Activated CD4-positive, alpha-beta T cell treated with anti-CD3 and anti-CD28 coated beads for 24 hours (primary cell): ENCODE results near the gene ZNF664.

Experiments used
- DNase-seq, 2 donors: peaks; one replicate each; pipeline ENCODE4 v3.0.0-alpha.2; 2020; ENCODE audit warnings: low read depth in 2 of 2

Gene ZNF664

GRCh38 chr12:123990511-123990910 is 17.5 kb downstream of the ZNF664 start:
- DNase-seq: no peak

GRCh38 chr12:123991372-123991951 is 18.4 kb downstream of the ZNF664 start:
- DNase-seq: no peak

GRCh38 chr12:123992118-123992825 is 19.3 kb downstream of the ZNF664 start:
- DNase-seq: no peak

GRCh38 chr12:123995023-123995748 is 22.2 kb downstream of the ZNF664 start:
- DNase-seq: no peak

GRCh38 chr12:123996581-123996980 is 23.6 kb downstream of the ZNF664 start:
- no peak for DNase-seq

GRCh38 chr12:123997033-123997822 is 24.2 kb downstream of the ZNF664 start:
- DNase-seq: no peak

- DNase-seq: no peak
Observed at GRCh38 chr12:123997908-123998307, 24.9 kb downstream of the ZNF664 start.

GRCh38 chr12:123998344-123998990 is 25.5 kb downstream of the ZNF664 start:
- DNase-seq: no peak

- DNase-seq: no peak
Observed at GRCh38 chr12:123998991-123999359, 26.0 kb downstream of the ZNF664 start.

GRCh38 chr12:124000111-124000510 is 27.1 kb downstream of the ZNF664 start:
- DNase-seq: no peak

GRCh38 chr12:124001343-124001742 is 28.3 kb downstream of the ZNF664 start:
- no peak for DNase-seq

GRCh38 chr12:124002021-124002644 is 29.1 kb downstream of the ZNF664 start:
- DNase-seq: no peak

GRCh38 chr12:124002654-124003053 is 29.6 kb downstream of the ZNF664 start:
- DNase-seq: no peak

- DNase-seq: no peak
Observed at GRCh38 chr12:124004233-124004875, 31.3 kb downstream of the ZNF664 start.

- DNase-seq: peak in 1 of 2 donors; percentile 14
Observed at GRCh38 chr12:124006085-124006845, 33.2 kb downstream of the ZNF664 start.

- no peak for DNase-seq
Observed at GRCh38 chr12:124006846-124007713, 34.1 kb downstream of the ZNF664 start.

GRCh38 chr12:124007826-124008570 is 35.0 kb downstream of the ZNF664 start:
- no peak for DNase-seq

GRCh38 chr12:124008595-124008994 is 35.6 kb downstream of the ZNF664 start:
- no peak for DNase-seq
